ENCODE measurements around the gene NFATC2.

- TF ChIP-seq, protein P1, sequence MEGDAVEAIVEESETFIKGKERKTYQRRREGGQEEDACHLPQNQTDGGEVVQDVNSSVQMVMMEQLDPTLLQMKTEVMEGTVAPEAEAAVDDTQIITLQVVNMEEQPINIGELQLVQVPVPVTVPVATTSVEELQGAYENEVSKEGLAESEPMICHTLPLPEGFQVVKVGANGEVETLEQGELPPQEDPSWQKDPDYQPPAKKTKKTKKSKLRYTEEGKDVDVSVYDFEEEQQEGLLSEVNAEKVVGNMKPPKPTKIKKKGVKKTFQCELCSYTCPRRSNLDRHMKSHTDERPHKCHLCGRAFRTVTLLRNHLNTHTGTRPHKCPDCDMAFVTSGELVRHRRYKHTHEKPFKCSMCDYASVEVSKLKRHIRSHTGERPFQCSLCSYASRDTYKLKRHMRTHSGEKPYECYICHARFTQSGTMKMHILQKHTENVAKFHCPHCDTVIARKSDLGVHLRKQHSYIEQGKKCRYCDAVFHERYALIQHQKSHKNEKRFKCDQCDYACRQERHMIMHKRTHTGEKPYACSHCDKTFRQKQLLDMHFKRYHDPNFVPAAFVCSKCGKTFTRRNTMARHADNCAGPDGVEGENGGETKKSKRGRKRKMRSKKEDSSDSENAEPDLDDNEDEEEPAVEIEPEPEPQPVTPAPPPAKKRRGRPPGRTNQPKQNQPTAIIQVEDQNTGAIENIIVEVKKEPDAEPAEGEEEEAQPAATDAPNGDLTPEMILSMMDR (IDR thresholded peaks at IDR 0.05; ENCODE audit: insufficient read depth, low read length, poor library complexity, severe bottlenecking) = no peak
- no peak for TF ChIP-seq EZH2phosphoT487 (conservative IDR thresholded peaks at IDR 0.05; ENCODE audit: low read length)
Measured at GRCh38 chr20:51420805-51421204, 121.7 kb downstream of the NFATC2 start.

Measured in SU-DHL-6 (cell line).